K562 (cell line): ENCODE data around the gene SIGLEC5. TPM values are rescaled to one million over a fixed set of nuclear protein-coding genes. Genes with fewer than 3 reads are reported as not detected.

ENCODE experiments used
- CCAR2 ChIP-seq: fragments of 200-400 bp; formaldehyde crosslinking; IDR thresholded peaks from 2 replicates; pipeline ENCODE4 v1.6.1; 2017; ENCODE audit warnings: mild to moderate bottlenecking, low read depth, low read length
- ELF4 ChIP-seq: fragments of 450-650 bp; formaldehyde crosslinking; IDR thresholded peaks from 2 replicates; pipeline ENCODE4 v1.4.0; 2022; ENCODE audit warnings: missing genetic modification characterization
- EP400 ChIP-seq: fragments of 450-650 bp; IDR thresholded peaks from 2 replicates; pipeline ENCODE4 v1.6.1; 2017; ENCODE audit warnings: antibody characterized with exemption, mild to moderate bottlenecking, moderate library complexity
- FOXA3 ChIP-seq, 2 experiments: fragments of 450-650 bp in 1 of 2; sonication (generic) in 1 of 2; formaldehyde crosslinking; IDR thresholded peaks in 1 of 2; conservative IDR thresholded peaks in 1 of 2; 2 replicates each; pipeline versions ENCODE4 v1.4.0 to v1.8.0; 2020 to 2022; ENCODE audit warnings: mild to moderate bottlenecking in 2 of 2, missing genetic modification reagents in 1 of 2
- FOXJ3 ChIP-seq: sonication (generic); formaldehyde crosslinking; IDR thresholded peaks from 2 replicates; pipeline ENCODE4 v1.4.0; 2020; ENCODE audit warnings: mild to moderate bottlenecking, missing genetic modification reagents
- GTF2F1 ChIP-seq: IDR thresholded peaks from 2 replicates; pipeline ENCODE4 v1.6.1; 2011; ENCODE audit warnings: low read depth, low read length, improper control_type of control experiment
- HEY1 ChIP-seq: fragments of 250-450 bp; sonication (Bioruptor Pico); IDR thresholded peaks from 2 replicates; pipeline ENCODE4 v1.5.0; 2020; ENCODE audit warnings: mild to moderate bottlenecking, moderate library complexity, borderline replicate concordance
- NELFE ChIP-seq: IDR thresholded peaks from 2 replicates; pipeline ENCODE4 v1.6.1; 2011; ENCODE audit warnings: mild to moderate bottlenecking; ENCODE audit not compliant: insufficient read depth, insufficient read length
- NR2C2 ChIP-seq, 2 experiments: fragments of 200-800 bp in 1 of 2; sonication (Bioruptor generic) in 1 of 2; sonication (generic) in 1 of 2; formaldehyde crosslinking in 1 of 2; IDR thresholded peaks; 2 replicates each; pipeline versions ENCODE4 v1.6.1 to v1.8.0; 2016 to 2022; ENCODE audit warnings: mild to moderate bottlenecking in 1 of 2, missing compliant biosample characterization in 1 of 2, missing genetic modification characterization in 1 of 2, missing genetic modification reagents in 1 of 2
- PHF20 ChIP-seq: fragments of 450-650 bp; IDR thresholded peaks from 2 replicates; pipeline ENCODE4 v1.6.1; 2018; ENCODE audit not compliant: partially characterized antibody
- RCOR1 ChIP-seq, 2 experiments: IDR thresholded peaks; 2 replicates each; pipeline ENCODE4 v1.6.1; 2012; ENCODE audit warnings: low read depth in 2 of 2, low read length in 2 of 2, borderline replicate concordance in 1 of 2, improper control_type of control experiment in 1 of 2
- ZBTB17 ChIP-seq: fragments of 450-650 bp; formaldehyde crosslinking; IDR thresholded peaks from 2 replicates; pipeline ENCODE4 v1.4.0; 2020; ENCODE audit warnings: mild to moderate bottlenecking
- ZNF143 ChIP-seq: sonication (generic); formaldehyde crosslinking; IDR thresholded peaks from 2 replicates; pipeline ENCODE4 v1.9.0; 2022; ENCODE audit warnings: mild to moderate bottlenecking, missing genetic modification reagents
- ZNF398 ChIP-seq: fragments of 250-450 bp; sonication (Bioruptor Pico); IDR thresholded peaks from 2 replicates; pipeline ENCODE4 v1.8.0; 2021; ENCODE audit warnings: moderate library complexity, mild to moderate bottlenecking, inconsistent platforms
- ZZZ3 ChIP-seq: fragments of 450-650 bp; IDR thresholded peaks from 2 replicates; pipeline ENCODE4 v1.6.1; 2016; ENCODE audit warnings: antibody characterized with exemption, mild to moderate bottlenecking, moderate library complexity
- polyA plus RNA-seq, 8 experiments: library from polyadenylated mRNA; depleted of rRNA in 4 of 8; stranded (reverse) in 5 of 8; unstranded in 3 of 8; fragments of >200 nt; fragmentation: Nextera tagmentation in 2 of 8; fragmentation: Illumina TruSeq in 1 of 8; extraction: Ambion mirVana in 2 of 8; extraction: Trizol in 1 of 8; gene quantifications; 2 replicates each; pipeline versions ENCODE4 v1.2.1 to v1.2.3, GENCODE V29; 2011 to 2014; ENCODE audit warnings: inconsistent platforms in 1 of 8, missing spikeins in 1 of 8
- total RNA-seq, 7 experiments: library from RNA; depleted of rRNA in 6 of 7; stranded (reverse); fragments of >200 nt in 6 of 7; fragmentation: Illumina TruSeq in 2 of 7; extraction: Trizol in 2 of 7; gene quantifications; 2 replicates each; pipeline versions ENCODE4 v1.2.1 to v1.2.3, GENCODE V29; 2011 to 2021; ENCODE audit warnings: low replicate concordance in 1 of 7
- TF ChIP-seq, protein P1 (sequence below), 2 experiments: fragments of 450-650 bp in 1 of 2; sonication (generic) in 1 of 2; formaldehyde crosslinking in 1 of 2; IDR thresholded peaks; 2 replicates each; pipeline versions ENCODE4 v1.7.1 to v1.9.0; 2016 to 2022; ENCODE audit warnings: inconsistent platforms in 1 of 2, mild to moderate bottlenecking in 1 of 2, missing genetic modification reagents in 1 of 2

The SIGLEC5 gene
- total and polyA plus RNA-seq, 9 of the 15 experiments (the other 6 are each of a cell fraction or from before 2014, with no cell fraction given) = 0.14 TPM; not detected in 8

DNA sequence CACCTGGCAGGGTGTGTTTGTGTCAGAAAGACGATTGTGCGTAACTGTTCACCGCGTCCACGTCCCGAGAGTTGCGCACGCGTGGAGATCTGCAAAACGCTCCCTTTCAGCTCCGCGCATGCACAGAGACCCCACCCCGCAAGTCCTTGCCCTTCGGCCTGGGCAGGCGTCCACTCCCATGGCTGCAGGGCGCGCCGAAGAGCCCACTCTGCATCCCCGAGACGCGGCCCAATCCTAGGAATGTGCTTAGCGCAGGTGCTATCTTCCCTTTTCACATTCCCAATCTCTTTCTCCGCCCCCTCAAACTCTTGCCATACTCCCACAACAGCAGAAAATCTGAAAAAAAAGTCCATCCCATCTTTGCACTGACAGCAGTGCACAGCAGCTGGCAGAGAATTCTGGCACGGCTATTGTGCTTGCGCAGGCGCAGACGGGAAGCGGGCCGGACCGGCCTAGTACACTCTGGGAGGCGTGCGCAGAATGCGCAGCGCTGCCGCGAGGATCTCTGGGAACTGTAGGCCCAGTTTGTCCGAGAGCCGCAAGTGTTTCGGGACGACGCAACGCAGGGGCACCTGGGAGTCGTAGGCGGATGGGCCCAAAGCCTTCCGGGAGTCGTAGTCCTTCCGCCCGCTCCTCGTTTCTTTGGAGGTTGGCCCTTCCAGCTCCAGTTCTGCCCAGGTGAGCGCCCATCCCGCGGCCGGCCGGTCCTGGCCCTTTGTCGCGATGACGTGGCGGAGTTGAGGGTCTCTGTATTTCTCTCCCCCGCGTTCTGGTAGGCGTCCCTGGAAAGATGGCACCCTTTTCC is 36.0 kb downstream of the SIGLEC5 start (continued):
- TF ChIP-seq NR2C2 (CRISPR knock-in tag; IDR thresholded peaks at IDR 0.05) (0 out of 2 replicates have a peak, but pooled peaks have one; percentile 66), NR2C2 (tag; IDR thresholded peaks at IDR 0.05) (peak; percentile 77), RCOR1 (IDR thresholded peaks at IDR 0.05; ENCODE audit: borderline replicate concordance in 1 of 2, low read depth in 2 of 2, low read length in 2 of 2) (no peak), EP400 (no peak), CCAR2 (no peak), PHF20 (no peak), ELF4 (CRISPR knock-in tag) (no peak), ZZZ3 (no peak), HEY1 (CRISPR knock-in tag) (no peak), ZBTB17 (CRISPR knock-in tag) (0 out of 2 replicates have a peak, but pooled peaks have one; percentile 32), FOXA3 (CRISPR knock-in tag; conservative IDR thresholded peaks at IDR 0.05 in 1 of 2, IDR thresholded peaks at IDR 0.05 in 1 of 2) (no peak), FOXJ3 (CRISPR knock-in tag) (no peak), NELFE (no peak), ZNF143 (CRISPR knock-in tag) (peak; percentile 99), GTF2F1 (no peak), ZNF398 (CRISPR knock-in tag) (no peak)
- TF ChIP-seq, protein P1, sequence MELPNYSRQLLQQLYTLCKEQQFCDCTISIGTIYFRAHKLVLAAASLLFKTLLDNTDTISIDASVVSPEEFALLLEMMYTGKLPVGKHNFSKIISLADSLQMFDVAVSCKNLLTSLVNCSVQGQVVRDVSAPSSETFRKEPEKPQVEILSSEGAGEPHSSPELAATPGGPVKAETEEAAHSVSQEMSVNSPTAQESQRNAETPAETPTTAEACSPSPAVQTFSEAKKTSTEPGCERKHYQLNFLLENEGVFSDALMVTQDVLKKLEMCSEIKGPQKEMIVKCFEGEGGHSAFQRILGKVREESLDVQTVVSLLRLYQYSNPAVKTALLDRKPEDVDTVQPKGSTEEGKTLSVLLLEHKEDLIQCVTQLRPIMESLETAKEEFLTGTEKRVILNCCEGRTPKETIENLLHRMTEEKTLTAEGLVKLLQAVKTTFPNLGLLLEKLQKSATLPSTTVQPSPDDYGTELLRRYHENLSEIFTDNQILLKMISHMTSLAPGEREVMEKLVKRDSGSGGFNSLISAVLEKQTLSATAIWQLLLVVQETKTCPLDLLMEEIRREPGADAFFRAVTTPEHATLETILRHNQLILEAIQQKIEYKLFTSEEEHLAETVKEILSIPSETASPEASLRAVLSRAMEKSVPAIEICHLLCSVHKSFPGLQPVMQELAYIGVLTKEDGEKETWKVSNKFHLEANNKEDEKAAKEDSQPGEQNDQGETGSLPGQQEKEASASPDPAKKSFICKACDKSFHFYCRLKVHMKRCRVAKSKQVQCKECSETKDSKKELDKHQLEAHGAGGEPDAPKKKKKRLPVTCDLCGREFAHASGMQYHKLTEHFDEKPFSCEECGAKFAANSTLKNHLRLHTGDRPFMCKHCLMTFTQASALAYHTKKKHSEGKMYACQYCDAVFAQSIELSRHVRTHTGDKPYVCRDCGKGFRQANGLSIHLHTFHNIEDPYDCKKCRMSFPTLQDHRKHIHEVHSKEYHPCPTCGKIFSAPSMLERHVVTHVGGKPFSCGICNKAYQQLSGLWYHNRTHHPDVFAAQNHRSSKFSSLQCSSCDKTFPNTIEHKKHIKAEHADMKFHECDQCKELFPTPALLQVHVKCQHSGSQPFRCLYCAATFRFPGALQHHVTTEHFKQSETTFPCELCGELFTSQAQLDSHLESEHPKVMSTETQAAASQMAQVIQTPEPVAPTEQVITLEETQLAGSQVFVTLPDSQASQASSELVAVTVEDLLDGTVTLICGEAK (IDR thresholded peaks at IDR 0.05) = peak; percentile 67; the same call in 1 of the 2 replicates
- TF ChIP-seq, protein P1 (CRISPR knock-in tag; IDR thresholded peaks at IDR 0.05) = no peak
